Stimulated activated CD4-positive, alpha-beta T cell treated with anti-CD3 and anti-CD28 coated beads, Interleukin-1b, Interleukin-23, amount 100 ng/mL, for 4 hours (primary cell): ENCODE data around the gene CD99L2.

Experiments
- DNase-seq, 2 donors: peaks; one replicate each; pipeline ENCODE4 v3.0.0-alpha.2; 2020; ENCODE audit warnings: low read depth in 2 of 2

CD99L2 gene

GRCh38 chrX:150898343-150899190 lies at the start of gene CD99L2:
Gene CD99L2 (minus strand): TSS chrX:150898668. CDS start chrX:150898588, 80 bp downstream.
- DNase-seq: peak; percentile 86 to 90

- no peak for DNase-seq
Measured at GRCh38 chrX:150944233-150944632, 45.8 kb upstream of the CD99L2 start.

- no peak for DNase-seq
Measured at GRCh38 chrX:150942942-150943594, 44.6 kb upstream of the CD99L2 start.

GRCh38 chrX:150941580-150941979 lies 43.1 kb upstream of the CD99L2 start:
- no peak for DNase-seq

- no peak for DNase-seq
Measured at GRCh38 chrX:150940844-150941495, 42.5 kb upstream of the CD99L2 start.

GRCh38 chrX:150936556-150936955 lies 38.1 kb upstream of the CD99L2 start:
- no peak for DNase-seq

- no peak for DNase-seq
Measured at GRCh38 chrX:150935467-150935866, 37.0 kb upstream of the CD99L2 start.

- DNase-seq: no peak
Measured at GRCh38 chrX:150934453-150934852, 36.0 kb upstream of the CD99L2 start.

GRCh38 chrX:150933945-150934350 lies 35.5 kb upstream of the CD99L2 start:
- no peak for DNase-seq

- DNase-seq: no peak
Measured at GRCh38 chrX:150929058-150929457, 30.6 kb upstream of the CD99L2 start.

- no peak for DNase-seq
Measured at GRCh38 chrX:150926791-150927190, 28.3 kb upstream of the CD99L2 start.

- no peak for DNase-seq
Measured at GRCh38 chrX:150926304-150926703, 27.8 kb upstream of the CD99L2 start.

- no peak for DNase-seq
Measured at GRCh38 chrX:150919401-150919800, 20.9 kb upstream of the CD99L2 start.

GRCh38 chrX:150913511-150913910 lies 15.0 kb upstream of the CD99L2 start:
- DNase-seq: no peak

- DNase-seq: no peak
Measured at GRCh38 chrX:150907474-150907873, 9.0 kb upstream of the CD99L2 start.

GRCh38 chrX:150906694-150907093 lies 8.2 kb upstream of the CD99L2 start:
- DNase-seq: no peak

- no peak for DNase-seq
Measured at GRCh38 chrX:150905293-150905692, 6.8 kb upstream of the CD99L2 start.

- no peak for DNase-seq
Measured at GRCh38 chrX:150903110-150903508, 4.6 kb upstream of the CD99L2 start.

- no peak for DNase-seq
Measured at GRCh38 chrX:150902434-150903109, 4.1 kb upstream of the CD99L2 start.

GRCh38 chrX:150899191-150899757 lies 806 bp upstream of the CD99L2 start:
- peak in 1 of 2 donors; percentile 3 for DNase-seq

GRCh38 chrX:150897421-150898320 lies 797 bp downstream of the CD99L2 start:
- peak; percentile 30 to 36 for DNase-seq
